ENCODE measurements around the gene RBMS3.

The RBMS3 gene

GRCh38 chr3:29537889-29538609 lies 257.2 kb downstream of the RBMS3 start:
- Mint-ChIP-seq H3K9me3 (no peaks in the 10 kb centered on the region), H3K27ac (peak overlapping the region in 2 of 3 experiments; percentile 12 to 34)

GRCh38 chr3:29538610-29538958 lies 257.7 kb downstream of the RBMS3 start:
- Mint-ChIP-seq H3K36me3 (ENCODE audit: low read depth) (no peaks in the 10 kb centered on the region), H3K4me3 (no peak overlapping the region), H3K9me3 (no peaks in the 10 kb centered on the region), H3K27ac (peak overlapping the region in 2 of 3 experiments; percentile 12 to 34), H3K4me1 (peaks cover 15% of the 10 kb centered on the region), H3K27me3 (ENCODE audit: low read depth) (no peaks in the 10 kb centered on the region)
- TF ChIP-seq CTCF (IDR thresholded peaks at IDR 0.05; ENCODE audit: unreplicated experiment in 3 of 3), result no peak

More at GRCh38 chr3:29537889-29538609, 257.2 kb downstream of the RBMS3 start:
- no peak overlapping the region for H3K4me3 Mint-ChIP-seq
- H3K27me3 Mint-ChIP-seq (ENCODE audit: low read depth), result no peaks in the 10 kb centered on the region
- no peak for TF ChIP-seq CTCF (IDR thresholded peaks at IDR 0.05; ENCODE audit: unreplicated experiment in 3 of 3)
- H3K36me3 Mint-ChIP-seq (ENCODE audit: low read depth), result no peaks in the 10 kb centered on the region
- peaks cover 15% of the 10 kb centered on the region for H3K4me1 Mint-ChIP-seq

- H3K27ac Mint-ChIP-seq, result no peak overlapping the region
- H3K36me3 Mint-ChIP-seq (ENCODE audit: low read depth), result no peaks in the 10 kb centered on the region
- H3K4me3 Mint-ChIP-seq, result no peak overlapping the region
- no peaks in the 10 kb centered on the region for H3K27me3 Mint-ChIP-seq (ENCODE audit: low read depth)
- no peak for TF ChIP-seq CTCF (IDR thresholded peaks at IDR 0.05; ENCODE audit: unreplicated experiment in 3 of 3)
- no peaks in the 10 kb centered on the region for H3K9me3 Mint-ChIP-seq
- peaks cover 18% of the 10 kb centered on the region for H3K4me1 Mint-ChIP-seq
Observed at GRCh38 chr3:29540544-29540943, 259.7 kb downstream of the RBMS3 start.

GRCh38 chr3:29544701-29545363 lies 264.0 kb downstream of the RBMS3 start:
- H3K4me1 Mint-ChIP-seq, result peaks cover 5% of the 10 kb centered on the region
- no peaks in the 10 kb centered on the region for H3K9me3 Mint-ChIP-seq
- H3K4me3 Mint-ChIP-seq, result no peak overlapping the region
- no peak for TF ChIP-seq CTCF (IDR thresholded peaks at IDR 0.05; ENCODE audit: unreplicated experiment in 3 of 3)
- H3K27ac Mint-ChIP-seq, result no peak overlapping the region
- no peaks in the 10 kb centered on the region for H3K27me3 Mint-ChIP-seq (ENCODE audit: low read depth)
- H3K36me3 Mint-ChIP-seq (ENCODE audit: low read depth), result no peaks in the 10 kb centered on the region

GRCh38 chr3:29545615-29546014 lies 264.7 kb downstream of the RBMS3 start:
- H3K9me3 Mint-ChIP-seq, result no peaks in the 10 kb centered on the region
- no peak overlapping the region for H3K4me3 Mint-ChIP-seq
- TF ChIP-seq CTCF (IDR thresholded peaks at IDR 0.05; ENCODE audit: unreplicated experiment in 3 of 3), result no peak
- no peak overlapping the region for H3K27ac Mint-ChIP-seq
- no peaks in the 10 kb centered on the region for H3K27me3 Mint-ChIP-seq (ENCODE audit: low read depth)
- H3K36me3 Mint-ChIP-seq (ENCODE audit: low read depth), result no peaks in the 10 kb centered on the region
- H3K4me1 Mint-ChIP-seq, result peaks cover 5% of the 10 kb centered on the region

GRCh38 chr3:29552051-29552450 lies 271.2 kb downstream of the RBMS3 start:
- Mint-ChIP-seq H3K4me3 (no peak overlapping the region), H3K27me3 (ENCODE audit: low read depth) (no peaks in the 10 kb centered on the region), H3K9me3 (no peaks in the 10 kb centered on the region), H3K36me3 (ENCODE audit: low read depth) (no peaks in the 10 kb centered on the region), H3K27ac (peak overlapping the region; percentile 31 to 64 (median 41)), H3K4me1 (peaks cover 22% of the 10 kb centered on the region)
- TF ChIP-seq CTCF (IDR thresholded peaks at IDR 0.05; ENCODE audit: unreplicated experiment in 3 of 3), result no peak
